OCI-LY3 (cell line): ENCODE measurements around the gene CNTROB.

Source experiments
- H2AFZ ChIP-seq: fragments of 200-600, 300-600 bp; shearing (Covaris generic); 2 replicates; pipeline ENCODE4 v1.6.0; 2014; ENCODE audit warnings: antibody characterized with exemption, low read depth, low read length
- H3K27ac ChIP-seq: fragments of 200-600, 300-600 bp; sonication (generic); 2 replicates; pipeline ENCODE4 v1.5.1; 2014; ENCODE audit warnings: mild to moderate bottlenecking, low read length, moderate library complexity, mixed read lengths
- H3K27me3 ChIP-seq: fragments of 200-600, 300-600 bp; sonication (generic); 2 replicates; pipeline ENCODE4 v1.6.1; 2014; ENCODE audit warnings: low read depth, low read length, mixed read lengths
- H3K36me3 ChIP-seq: fragments of 200-600, 300-600 bp; sonication (generic); replicated peaks from 2 replicates; pipeline ENCODE3; 2014; ENCODE audit warnings: low read depth, low read length, mixed read lengths
- H3K4me1 ChIP-seq: fragments of 300-600, 200-600 bp; sonication (generic); 2 replicates; pipeline ENCODE4 v1.6.1; 2014; ENCODE audit warnings: low read length, mixed read lengths
- H3K4me2 ChIP-seq: fragments of 200-600, 300-600 bp; sonication (generic); 2 replicates; pipeline ENCODE4 v1.6.1; 2014; ENCODE audit warnings: low read length, mixed read lengths
- H3K4me3 ChIP-seq: fragments of 300-600, 200-600 bp; sonication (generic); 2 replicates; pipeline ENCODE4 v1.5.1; 2014; ENCODE audit warnings: antibody characterized with exemption, mild to moderate bottlenecking, low read length, moderate library complexity
- H3K79me2 ChIP-seq: fragments of 300-600, 200-600 bp; shearing (Covaris generic); 2 replicates; pipeline ENCODE4 v1.6.1; 2014; ENCODE audit warnings: mild to moderate bottlenecking, low read length, mixed read lengths
- H3K9ac ChIP-seq: fragments of 300-600, 200-600 bp; shearing (Covaris generic); 2 replicates; pipeline ENCODE4 v1.6.0; 2014; ENCODE audit warnings: mild to moderate bottlenecking, low read length, moderate library complexity
- H3K9me3 ChIP-seq: fragments of 200-600, 300-600 bp; shearing (Covaris generic); 2 replicates; pipeline ENCODE4 v1.6.1; 2014; ENCODE audit warnings: low read length, mixed read lengths; ENCODE audit not compliant: insufficient read depth
- H4K20me1 ChIP-seq: fragments of 200-600, 300-600 bp; sonication (generic); 2 replicates; pipeline ENCODE4 v1.6.1; 2016; ENCODE audit warnings: low read length, mixed read lengths; ENCODE audit not compliant: insufficient read depth
- CTCF ChIP-seq: fragments of 200-600, 300-600 bp; sonication (generic); IDR thresholded peaks from 2 replicates; pipeline ENCODE4 v1.5.1; 2014; ENCODE audit warnings: antibody characterized with exemption, low read length, low read depth
- EZH2phosphoT487 ChIP-seq: fragments of 200-600 bp; shearing (Covaris generic); IDR thresholded peaks from 2 replicates; pipeline ENCODE4 v1.6.1; 2018; ENCODE audit warnings: antibody characterized with exemption, mixed run types, low read depth

Gene CNTROB

DNA sequence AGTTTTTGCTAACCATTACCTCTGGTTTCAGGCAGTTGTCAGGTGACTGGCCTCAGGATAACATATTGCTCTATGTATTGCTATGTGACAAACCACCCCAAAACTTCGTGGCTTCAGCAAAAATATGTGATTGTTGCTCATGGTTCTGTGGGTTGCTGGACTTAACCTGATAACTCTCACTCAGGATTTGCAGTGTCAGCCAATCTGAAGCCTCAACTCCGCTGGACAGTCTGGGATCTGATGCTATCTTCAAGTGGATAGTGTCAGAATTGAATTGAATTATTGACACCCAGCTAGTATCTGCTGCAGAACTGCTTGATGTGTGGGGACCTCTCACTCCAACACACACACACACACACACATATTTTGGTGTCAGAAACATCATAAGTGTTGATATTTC is 35.7 kb downstream of the CNTROB start:
- H3K9me3 ChIP-seq = no peaks in the 10 kb centered on the region
- no peaks in the 10 kb centered on the region for H4K20me1 ChIP-seq
- H2AFZ ChIP-seq = no peak overlapping the region
- no peak overlapping the region for H3K27ac ChIP-seq
- H3K27me3 ChIP-seq = no peaks in the 10 kb centered on the region; the same call in 1 of the 2 replicates
- H3K4me3 ChIP-seq = no peak overlapping the region
- H3K4me1 ChIP-seq = no peaks in the 10 kb centered on the region
- TF ChIP-seq CTCF (no peak), EZH2phosphoT487 (no peak)
- H3K4me2 ChIP-seq = no peak overlapping the region
- H3K36me3 ChIP-seq = no peaks in the 10 kb centered on the region
- no peak overlapping the region for H3K9ac ChIP-seq
- no peaks in the 10 kb centered on the region for H3K79me2 ChIP-seq

GRCh38 chr17:7969433-7969832 is 37.4 kb downstream of the CNTROB start:
- Histone ChIP-seq H3K4me1 (no peaks in the 10 kb centered on the region), H2AFZ (no peak overlapping the region), H3K9ac (no peak overlapping the region), H3K4me2 (no peak overlapping the region), H3K79me2 (no peaks in the 10 kb centered on the region), H3K9me3 (no peaks in the 10 kb centered on the region), H3K4me3 (no peak overlapping the region), H3K27ac (no peak overlapping the region), H4K20me1 (no peaks in the 10 kb centered on the region), H3K36me3 (no peaks in the 10 kb centered on the region), H3K27me3 (no peaks in the 10 kb centered on the region; the same call in 1 of the 2 replicates)
- TF ChIP-seq CTCF (no peak), EZH2phosphoT487 (no peak)

DNA sequence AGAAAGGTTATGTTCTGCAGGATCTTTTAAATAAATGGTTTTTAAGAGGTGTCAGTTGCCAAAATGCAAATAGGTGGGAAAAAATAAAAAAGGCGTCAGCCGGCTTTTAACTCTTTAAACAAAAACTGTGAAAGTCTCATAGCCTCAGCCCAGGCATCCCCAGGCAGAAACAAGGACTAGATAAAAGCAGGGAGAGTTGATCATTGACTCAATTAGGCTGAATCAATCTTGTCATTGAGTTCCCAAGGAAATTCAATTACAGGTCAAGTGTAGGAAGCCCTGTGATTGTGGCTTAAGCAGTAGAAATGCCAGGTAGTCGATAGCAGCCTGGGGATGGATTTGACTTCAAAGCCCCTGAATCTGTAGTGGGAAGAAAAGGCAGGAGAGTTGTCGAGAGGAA is 39.6 kb downstream of the CNTROB start:
- no peak overlapping the region for H2AFZ ChIP-seq
- H3K9me3 ChIP-seq = no peaks in the 10 kb centered on the region
- H3K27ac ChIP-seq = no peak overlapping the region
- no peaks in the 10 kb centered on the region for H4K20me1 ChIP-seq
- H3K4me1 ChIP-seq = no peaks in the 10 kb centered on the region
- TF ChIP-seq EZH2phosphoT487 (no peak), CTCF (no peak)
- no peak overlapping the region for H3K9ac ChIP-seq
- no peaks in the 10 kb centered on the region for H3K36me3 ChIP-seq
- H3K4me2 ChIP-seq = no peak overlapping the region
- H3K79me2 ChIP-seq = no peaks in the 10 kb centered on the region
- H3K27me3 ChIP-seq = no peaks in the 10 kb centered on the region; the same call in 1 of the 2 replicates
- no peak overlapping the region for H3K4me3 ChIP-seq

- H3K27me3 ChIP-seq = no peaks in the 10 kb centered on the region; the same call in 1 of the 2 replicates
- TF ChIP-seq CTCF = no peak
- no peak for TF ChIP-seq EZH2phosphoT487
- no peaks in the 10 kb centered on the region for H3K4me1 ChIP-seq
- H3K36me3 ChIP-seq = no peaks in the 10 kb centered on the region
- H4K20me1 ChIP-seq = no peaks in the 10 kb centered on the region
- H3K27ac ChIP-seq = no peak overlapping the region
- H3K4me2 ChIP-seq = no peak overlapping the region
- H2AFZ ChIP-seq = no peak overlapping the region
- H3K9ac ChIP-seq = no peak overlapping the region
- H3K79me2 ChIP-seq = no peaks in the 10 kb centered on the region
- no peak overlapping the region for H3K4me3 ChIP-seq
- H3K9me3 ChIP-seq = no peaks in the 10 kb centered on the region
Observed at GRCh38 chr17:7972131-7972785, 40.3 kb downstream of the CNTROB start.
